A549 (cell line): ENCODE results near the gene RNF41. TPM values are rescaled to one million over a fixed set of nuclear protein-coding genes. Genes with fewer than 3 reads are reported as not detected.

ENCODE experiments used
- ATAC-seq, 2 experiments: fragments of 200-7000 bp in 1 of 2; fragments of >200 bp in 1 of 2; cut with Nextera tagmentation in 1 of 2; cut with Tn5 transposase in 1 of 2; 3 replicates each; pipeline versions ENCODE4 v1.8.0 to v1.9.1; 2018 to 2020; ENCODE audit warnings: mild to moderate bottlenecking in 1 of 2, moderate library complexity in 1 of 2
- CTCF ChIA-PET: fragments of 300-600 bp; sonication (Branson Sonifier 250); formaldehyde crosslinking; extraction: SDS; loops from one replicate; lab custom pipeline; 2021; ENCODE audit warnings: antibody characterized with exemption, inconsistent platforms; lab: Yijun Ruan, JAX
- POLR2A ChIA-PET: fragments of 350-600 bp; formaldehyde crosslinking; extraction: SDS; loops from one replicate; lab custom pipeline; 2021; ENCODE audit warnings: antibody characterized with exemption, inconsistent platforms; lab: Yijun Ruan, JAX
- DNase-seq, 2 experiments: peaks; one replicate each; pipeline versions ENCODE4 v3.0.0 to v3.0.0-alpha.2; 2011 to 2016; ENCODE audit warnings: low read depth in 1 of 2, low spot score in 1 of 2
- FAIRE-seq: peaks from 2 replicates; lab custom pipeline; 2011; peaks lifted over from hg19 to GRCh38; lab: Jason Lieb, UNC
- H3K27ac ChIP-seq, 2 experiments: fragments of >200 bp; sonication (Bioruptor Twin); formaldehyde crosslinking; 3 replicates each; pipeline ENCODE4 v1.5.1; 2016 to 2017
- H3K4me1 ChIP-seq: fragments of >200 bp; sonication (Bioruptor Twin); formaldehyde crosslinking; 3 replicates; pipeline ENCODE4 v1.6.1; 2016
- H3K4me2 ChIP-seq: fragments of >200 bp; sonication (Bioruptor Twin); formaldehyde crosslinking; 3 replicates; pipeline ENCODE4 v1.6.1; 2016
- H3K4me3 ChIP-seq: fragments of >200 bp; sonication (Bioruptor Twin); formaldehyde crosslinking; 3 replicates; pipeline ENCODE4 v1.5.1; 2016
- H3K9me3 ChIP-seq: fragments of >200 bp; sonication (Bioruptor Twin); formaldehyde crosslinking; 3 replicates; pipeline ENCODE4 v1.6.1; 2016
- BCL3 ChIP-seq: fragments of >200 bp; sonication (Bioruptor Twin); formaldehyde crosslinking; IDR thresholded peaks from 3 replicates; pipeline ENCODE4 v1.6.1; 2016
- BHLHE40 ChIP-seq: IDR thresholded peaks from 2 replicates; pipeline ENCODE4 v1.6.1; 2012; ENCODE audit warnings: low read depth, low read length, inconsistent platforms
- CBX2 ChIP-seq: fragments of 200-600 bp; sonication (generic); IDR thresholded peaks from 2 replicates; pipeline ENCODE4 v1.6.1; 2016; ENCODE audit warnings: low read depth, mild to moderate bottlenecking, borderline replicate concordance
- CBX8 ChIP-seq: fragments of 200-600 bp; sonication (generic); IDR thresholded peaks from 2 replicates; pipeline ENCODE4 v1.6.1; 2016
- CHD2 ChIP-seq: fragments of 150-350 bp; IDR thresholded peaks from 2 replicates; pipeline ENCODE4 v1.6.1; 2014; ENCODE audit warnings: low read length; ENCODE audit not compliant: partially characterized antibody
- CHD4 ChIP-seq: fragments of 200-600 bp; sonication (generic); IDR thresholded peaks from 2 replicates; pipeline ENCODE4 v1.6.1; 2016; ENCODE audit warnings: antibody characterized with exemption, mild to moderate bottlenecking, borderline replicate concordance
- EHF ChIP-seq: fragments of 250-450 bp; sonication (Bioruptor Pico); IDR thresholded peaks from 2 replicates; pipeline ENCODE4 v1.5.0; 2020; ENCODE audit warnings: mild to moderate bottlenecking
- FOSB ChIP-seq: fragments of 250-450 bp; sonication (Bioruptor Pico); IDR thresholded peaks from 2 replicates; pipeline ENCODE4 v1.5.0; 2020; ENCODE audit warnings: mild to moderate bottlenecking, moderate library complexity
- HEYL ChIP-seq: fragments of 250-450 bp; sonication (Bioruptor Pico); IDR thresholded peaks from 2 replicates; pipeline ENCODE4 v1.8.0; 2021; ENCODE audit warnings: mild to moderate bottlenecking, moderate library complexity
- HOXA7 ChIP-seq: fragments of 250-450 bp; sonication (Bioruptor Pico); IDR thresholded peaks from 2 replicates; pipeline ENCODE4 v1.5.0; 2020; ENCODE audit warnings: mild to moderate bottlenecking, moderate library complexity
- HOXB13 ChIP-seq: fragments of 250-450 bp; sonication (Bioruptor Pico); IDR thresholded peaks from 2 replicates; pipeline ENCODE4 v1.5.0; 2020; ENCODE audit warnings: low read depth, mild to moderate bottlenecking, moderate library complexity
- JUN ChIP-seq, 2 experiments: fragments of >200 bp; sonication (Bioruptor Twin); formaldehyde crosslinking; IDR thresholded peaks; 2 replicates in 1 of 2; 3 replicates in 1 of 2; pipeline ENCODE4 v1.6.1; 2016 to 2017
- MAZ ChIP-seq: fragments of 150-350 bp; IDR thresholded peaks from 2 replicates; pipeline ENCODE4 v1.6.1; 2014; ENCODE audit warnings: antibody characterized with exemption, low read depth, low read length, borderline replicate concordance
- MYC ChIP-seq: IDR thresholded peaks from 2 replicates; pipeline ENCODE4 v1.6.1; 2012; ENCODE audit warnings: mild to moderate bottlenecking, inconsistent platforms, low read length, improper control_type of control experiment, borderline replicate concordance
- PBX3 ChIP-seq: IDR thresholded peaks from 2 replicates; pipeline ENCODE4 v1.6.1; 2012
- PHF8 ChIP-seq: fragments of 200-600 bp; sonication (generic); IDR thresholded peaks from 2 replicates; pipeline ENCODE4 v1.6.1; 2016; ENCODE audit warnings: low read depth, mild to moderate bottlenecking, antibody characterized with exemption, moderate library complexity, borderline replicate concordance
- POLR2AphosphoS2 ChIP-seq: conservative IDR thresholded peaks from 2 replicates; pipeline ENCODE4 v1.6.1; 2012; ENCODE audit warnings: low read length, improper control_type of control experiment, inconsistent platforms
- RCOR1 ChIP-seq: fragments of 150-350 bp; IDR thresholded peaks from 2 replicates; pipeline ENCODE4 v1.6.1; 2014; ENCODE audit warnings: antibody characterized with exemption, low read length, low read depth
- RNF2 ChIP-seq: fragments of 200-600 bp; sonication (generic); IDR thresholded peaks from 2 replicates; pipeline ENCODE4 v1.6.1; 2016; ENCODE audit warnings: low read depth, mild to moderate bottlenecking, antibody characterized with exemption, moderate library complexity, borderline replicate concordance
- TP53 ChIP-seq: fragments of 250-450 bp; sonication (Bioruptor Pico); IDR thresholded peaks from 2 replicates; pipeline ENCODE4 v1.5.0; 2021; ENCODE audit warnings: mild to moderate bottlenecking, moderate library complexity
- ZC3H11A ChIP-seq: fragments of 450-650 bp; IDR thresholded peaks from 2 replicates; pipeline ENCODE4 v1.6.1; 2014; ENCODE audit warnings: antibody characterized with exemption, mild to moderate bottlenecking
- WGBS: methylation state at CpG from one replicate; pipeline ENCODE4 v1.1.6; 2017; ENCODE audit errors: missing lambda C conversion rate; 5-methylcytosine and 5-hydroxymethylcytosine counted together
- polyA plus RNA-seq, 4 experiments: library from polyadenylated mRNA; depleted of rRNA in 3 of 4; stranded (reverse); fragments of >200 nt; fragmentation: RNase III in 1 of 4; extraction: RNeasy Plus Mini Kit Qiagen cat#74134 plus additional on column Dnase treatment in 1 of 4; gene quantifications; 2 replicates in 3 of 4; 3 replicates in 1 of 4; pipeline ENCODE4 v1.2.3, GENCODE V29; 2011 to 2017
- TF ChIP-seq, protein P1 (sequence below): fragments of 450-650 bp; IDR thresholded peaks from 2 replicates; pipeline ENCODE4 v1.6.1; 2014; ENCODE audit warnings: antibody characterized with exemption

The RNF41 gene
- polyA plus RNA-seq, 2 of the 4 experiments (the other 2 are of a cell fraction): 21.7 to 47.8 TPM

DNA sequence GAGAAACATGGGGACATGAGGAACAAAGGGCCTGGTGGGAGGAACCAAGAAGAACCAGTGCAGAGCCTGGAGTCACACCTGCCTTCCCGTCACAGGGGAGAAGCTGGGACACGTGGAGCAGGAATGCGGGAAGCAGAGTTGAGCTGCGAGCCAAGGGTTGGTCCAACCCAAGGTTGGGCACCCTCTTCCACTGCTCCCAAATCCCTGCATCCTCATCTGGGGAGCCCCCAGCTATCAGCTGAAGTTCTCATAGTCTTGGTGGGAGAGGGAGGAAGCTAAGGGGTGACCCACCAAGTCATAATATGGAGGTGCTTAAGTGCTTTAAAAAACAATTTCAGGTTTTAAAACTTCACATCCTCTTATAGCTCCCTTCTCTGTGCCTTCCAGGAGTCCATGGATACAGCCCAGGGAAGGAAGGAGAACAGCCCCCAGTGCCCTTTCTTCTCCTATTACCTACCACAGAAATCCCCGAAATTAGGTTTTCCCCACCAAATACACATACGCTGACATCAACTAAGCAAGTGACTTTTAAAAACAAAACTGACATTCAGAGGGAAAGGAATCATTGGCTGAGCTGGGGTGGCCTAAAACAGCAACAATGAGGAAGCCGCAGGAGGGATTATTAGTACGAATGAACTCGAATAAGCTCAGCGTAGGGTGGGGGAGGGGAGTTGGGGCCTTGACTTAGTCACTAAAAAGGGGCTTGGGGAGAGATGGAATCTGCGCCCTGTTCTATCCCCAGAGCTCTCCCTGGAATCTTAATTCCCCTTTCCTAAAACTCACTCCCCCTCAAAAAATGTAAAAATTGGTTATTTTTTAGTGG lies 59.0 kb downstream of the RNF41 start:
- Histone ChIP-seq H3K9me3 (no peaks in the 10 kb centered on the region), H3K4me2 (no peak overlapping the region), H3K27ac (no peak overlapping the region), H3K4me3 (no peak overlapping the region), H3K4me1 (peaks cover 27% of the 10 kb centered on the region)
- ChIA-PET POLR2A (interaction anchor here (0.6 to 0.9 kb wide), 3 partner anchors 11 to 85 kb away, joined by 3 to 4 read pairs (median 4); partner anchors contain the start of gene ESYT1), CTCF (interaction anchor here (0.6 to 10.2 kb wide), 11 partner anchors 13 to 1877 kb away, joined by 3 to 98 read pairs (median 4); partner anchors contain the start of genes ANKRD52, ESYT1, SMARCC2 and ZC3H10)
- 83% methylated on average over 11 of the region's 11 CpGs for WGBS
- ATAC-seq: no peak
- no peak for FAIRE-seq
- no peak for DNase-seq
- TF ChIP-seq PBX3 (0 out of 2 replicates have a peak, but pooled peaks have one; percentile 32), JUN (IDR thresholded peaks at IDR 0.05) (0 out of 5 replicates have a peak, but pooled peaks have one; percentile 0 to 10), POLR2AphosphoS2 (peak; percentile 80), MAZ (no peak), FOSB (CRISPR knock-in tag) (peak; percentile 25; the same call in 1 of the 2 replicates), HOXA7 (CRISPR knock-in tag) (peak; percentile 21; the same call in 1 of the 2 replicates), HEYL (CRISPR knock-in tag) (no peak)

DNA sequence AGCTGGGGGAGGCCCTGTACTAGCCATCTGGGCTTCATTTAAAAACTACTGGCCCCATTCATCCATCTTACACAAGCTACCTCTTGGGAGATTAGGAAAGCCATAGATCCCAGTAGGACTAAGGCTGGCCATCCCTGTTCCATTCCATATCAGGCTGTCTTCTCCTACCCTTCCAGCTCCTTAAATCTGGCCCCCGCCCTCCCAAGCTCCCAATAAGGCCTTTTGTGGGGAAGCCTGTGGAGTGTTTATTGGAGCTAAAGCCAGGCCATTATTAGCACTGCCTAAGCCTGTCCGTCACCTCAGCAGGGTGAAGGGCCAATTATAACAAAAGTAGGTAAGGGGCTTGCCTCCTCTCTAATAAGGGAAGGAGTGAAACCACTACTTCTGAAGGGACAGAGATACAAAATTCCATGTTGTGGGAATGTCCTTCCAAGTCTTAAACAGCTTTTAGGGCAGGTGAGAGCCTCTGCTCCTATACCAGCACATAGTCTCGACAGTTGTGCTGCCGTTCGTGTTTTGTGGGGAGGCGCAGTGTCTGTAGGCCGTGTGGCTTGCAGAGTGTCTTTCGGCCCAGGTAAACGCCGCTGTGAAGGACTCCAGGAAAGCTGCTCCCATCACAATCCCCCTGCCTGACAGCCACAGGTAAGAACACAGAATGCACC lies 59.9 kb downstream of the RNF41 start:
- Histone ChIP-seq H3K4me3 (no peak overlapping the region), H3K9me3 (no peaks in the 10 kb centered on the region), H3K4me2 (peak overlapping the region; percentile 94; the same call in 1 of the 3 replicates), H3K4me1 (peaks cover 33% of the 10 kb centered on the region), H3K27ac (no peak overlapping the region)
- no peak for DNase-seq
- ChIA-PET POLR2A (interaction anchor here (0.7 to 1.2 kb wide), 3 partner anchors 10 to 39 kb away, joined by 3 to 4 read pairs (median 4); partner anchors contain the start of genes ESYT1 and MYL6B), CTCF (interaction anchor here (0.6 to 10.2 kb wide), 14 partner anchors 10 to 1876 kb away, joined by 3 to 98 read pairs (median 4); partner anchors contain the start of genes ANKRD52, ESYT1, RNF41 and SMARCC2)
- TF ChIP-seq BCL3 (0 out of 3 replicates have a peak, but pooled peaks have one; percentile 29), CHD4 (no peak), JUN (IDR thresholded peaks at IDR 0.05) (peak in 1 of 2 experiments; percentile 19; a peak in 1 of 5 replicates), HOXA7 (CRISPR knock-in tag) (peak; percentile 27; the same call in 1 of the 2 replicates), MYC (no peak), PHF8 (no peak)
- FAIRE-seq: no peak
- 93% methylated on average over 10 of the region's 10 CpGs for WGBS
- ATAC-seq: no peak

- CTCF ChIA-PET: interaction anchor here (0.8 to 10.2 kb wide), 11 partner anchors 9 to 97 kb away, joined by 3 to 98 read pairs (median 3); partner anchors contain the start of genes ANKRD52, ESYT1, RNF41 and SMARCC2
- ATAC-seq (no peak), DNase-seq (no peak), FAIRE-seq (no peak)
- Histone ChIP-seq H3K4me2 (peak overlapping the region; percentile 94), H3K27ac (peak overlapping the region in 1 of 2 experiments; percentile 97; a peak in 3 of 6 replicates), H3K4me1 (peaks cover 35% of the 10 kb centered on the region), H3K9me3 (no peaks in the 10 kb centered on the region), H3K4me3 (peak overlapping the region; percentile 74; the same call in 2 of the 3 replicates)
- TF ChIP-seq ZC3H11A: no peak
- TF ChIP-seq CHD4: no peak
- TF ChIP-seq CBX2: no peak
- no peak for TF ChIP-seq EHF (CRISPR knock-in tag)
- TF ChIP-seq TP53: no peak
- TF ChIP-seq MYC: no peak
- TF ChIP-seq PBX3: 0 out of 2 replicates have a peak, but pooled peaks have one; percentile 14
- TF ChIP-seq RCOR1: no peak
- no peak for TF ChIP-seq BHLHE40
- TF ChIP-seq CHD2: no peak
- no peak for TF ChIP-seq RNF2
- TF ChIP-seq, protein P1, sequence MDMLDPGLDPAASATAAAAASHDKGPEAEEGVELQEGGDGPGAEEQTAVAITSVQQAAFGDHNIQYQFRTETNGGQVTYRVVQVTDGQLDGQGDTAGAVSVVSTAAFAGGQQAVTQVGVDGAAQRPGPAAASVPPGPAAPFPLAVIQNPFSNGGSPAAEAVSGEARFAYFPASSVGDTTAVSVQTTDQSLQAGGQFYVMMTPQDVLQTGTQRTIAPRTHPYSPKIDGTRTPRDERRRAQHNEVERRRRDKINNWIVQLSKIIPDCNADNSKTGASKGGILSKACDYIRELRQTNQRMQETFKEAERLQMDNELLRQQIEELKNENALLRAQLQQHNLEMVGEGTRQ: no peak
- peak; percentile 67; the same call in 1 of the 2 replicates for TF ChIP-seq POLR2AphosphoS2
- TF ChIP-seq CBX8: no peak
- TF ChIP-seq HOXB13 (CRISPR knock-in tag): no peak
- TF ChIP-seq FOSB (CRISPR knock-in tag): no peak; the same call in 1 of the 2 replicates
- POLR2A ChIA-PET: interaction anchor here (0.8 to 1.2 kb wide), 2 partner anchors 9 to 33 kb away, joined by 3 to 4 read pairs; partner anchors contain the start of genes ESYT1 and MYL6B
- 88% methylated on average over 11 of the region's 11 CpGs for WGBS
Measured at GRCh38 chr12:56160894-56161689, 60.6 kb downstream of the RNF41 start.
